ENCODE measurements around the gene COPG1. TPM values are rescaled to one million over a fixed set of nuclear protein-coding genes. Genes with fewer than 3 reads are reported as not detected.
"Not testable (repeated sequence)": the region's sequence is repeated elsewhere in the genome, so short reads cannot be mapped to it uniquely, and the experiment has no call there.

COPG1 gene
- total RNA-seq, 4 donors from 2014 or later: 55.6 to 89.1 (median 70.4) TPM

DNA sequence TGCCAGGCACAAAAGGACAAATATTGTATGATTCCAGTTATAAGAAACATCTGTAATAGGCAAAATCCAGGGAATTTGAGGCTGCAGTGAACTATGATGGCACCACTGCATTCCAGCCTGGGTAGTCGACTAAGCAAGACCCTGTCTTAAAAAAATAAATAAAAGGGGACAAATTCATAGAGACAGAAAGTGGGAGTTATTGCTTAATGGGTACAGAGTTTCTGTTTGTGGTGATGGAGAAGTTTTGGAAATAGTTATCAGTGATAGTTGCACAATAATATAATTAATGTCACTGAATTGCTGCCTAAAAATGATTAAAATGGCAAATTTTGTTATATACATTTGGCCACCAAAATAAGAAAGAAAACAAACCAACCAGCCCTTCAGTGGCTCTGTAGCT lies 38.1 kb upstream of the COPG1 start:
- H3K36me3 ChIP-seq: no peaks in the 10 kb centered on the region
- H3K27ac ChIP-seq (replicated peaks in 1 of 4): peak overlapping the region in 1 of 4 donors; percentile 27
- WGBS: 67% methylated on average over 1 of the region's 1 CpG
- intact Hi-C loops (cut with DNase I): no loop called here
- DNase-seq (ENCODE audit: extremely low spot score): no peak
- H3K4me1 ChIP-seq: peaks cover 10 to 30% (median 24%) of the 10 kb centered on the region in 4 donors
- H3K4me3 ChIP-seq: no peak overlapping the region
- TF ChIP-seq, protein P1, sequence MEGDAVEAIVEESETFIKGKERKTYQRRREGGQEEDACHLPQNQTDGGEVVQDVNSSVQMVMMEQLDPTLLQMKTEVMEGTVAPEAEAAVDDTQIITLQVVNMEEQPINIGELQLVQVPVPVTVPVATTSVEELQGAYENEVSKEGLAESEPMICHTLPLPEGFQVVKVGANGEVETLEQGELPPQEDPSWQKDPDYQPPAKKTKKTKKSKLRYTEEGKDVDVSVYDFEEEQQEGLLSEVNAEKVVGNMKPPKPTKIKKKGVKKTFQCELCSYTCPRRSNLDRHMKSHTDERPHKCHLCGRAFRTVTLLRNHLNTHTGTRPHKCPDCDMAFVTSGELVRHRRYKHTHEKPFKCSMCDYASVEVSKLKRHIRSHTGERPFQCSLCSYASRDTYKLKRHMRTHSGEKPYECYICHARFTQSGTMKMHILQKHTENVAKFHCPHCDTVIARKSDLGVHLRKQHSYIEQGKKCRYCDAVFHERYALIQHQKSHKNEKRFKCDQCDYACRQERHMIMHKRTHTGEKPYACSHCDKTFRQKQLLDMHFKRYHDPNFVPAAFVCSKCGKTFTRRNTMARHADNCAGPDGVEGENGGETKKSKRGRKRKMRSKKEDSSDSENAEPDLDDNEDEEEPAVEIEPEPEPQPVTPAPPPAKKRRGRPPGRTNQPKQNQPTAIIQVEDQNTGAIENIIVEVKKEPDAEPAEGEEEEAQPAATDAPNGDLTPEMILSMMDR (IDR thresholded peaks at IDR 0.05): no peak
- TF ChIP-seq POLR2AphosphoS5 (IDR thresholded peaks at IDR 0.05) (no peak), POLR2A (IDR thresholded peaks at IDR 0.05; ENCODE audit: low read depth) (no peak), EP300 (IDR thresholded peaks at IDR 0.05) (no peak)
- H3K9me3 ChIP-seq: no peaks in the 10 kb centered on the region
- no peaks in the 10 kb centered on the region for H3K27me3 ChIP-seq

DNA sequence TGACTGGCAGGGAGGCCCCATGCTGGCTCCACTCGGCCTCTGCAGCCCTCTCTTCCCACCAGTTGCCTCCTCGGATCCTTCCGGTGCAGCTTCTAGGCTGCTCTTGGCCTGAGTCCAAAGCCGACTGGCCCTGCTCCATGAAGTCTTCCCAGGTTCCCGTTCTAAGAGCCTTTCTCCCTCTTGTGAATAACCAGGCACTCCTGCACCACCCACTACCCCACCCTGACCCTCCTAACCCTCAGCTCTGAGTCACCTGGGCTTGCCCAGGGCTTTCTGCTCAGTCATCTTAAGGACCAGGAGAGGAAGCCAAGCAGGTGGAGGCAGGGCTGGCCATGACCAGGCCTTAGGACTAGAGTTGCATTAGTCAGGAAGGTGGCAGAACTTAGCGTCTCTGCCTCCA lies 37.6 kb upstream of the COPG1 start:
- intact Hi-C loops (cut with DNase I): no loop called here
- H3K9me3 ChIP-seq: no peaks in the 10 kb centered on the region
- 16% methylated on average over 6 of the region's 6 CpGs for WGBS
- H3K27me3 ChIP-seq: no peaks in the 10 kb centered on the region
- no peak overlapping the region for H3K4me3 ChIP-seq
- peaks cover 10 to 30% (median 24%) of the 10 kb centered on the region in 4 donors for H3K4me1 ChIP-seq
- TF ChIP-seq POLR2AphosphoS5 (IDR thresholded peaks at IDR 0.05) (peak in 1 of 2 donors; percentile 23), POLR2A (IDR thresholded peaks at IDR 0.05; ENCODE audit: low read depth) (no peak)
- TF ChIP-seq, protein P1 (IDR thresholded peaks at IDR 0.05): no peak
- no peaks in the 10 kb centered on the region for H3K36me3 ChIP-seq
- H3K27ac ChIP-seq (replicated peaks in 1 of 4): peak overlapping the region in 1 of 4 donors; percentile 27
- DNase-seq (ENCODE audit: extremely low spot score): no peak

DNA sequence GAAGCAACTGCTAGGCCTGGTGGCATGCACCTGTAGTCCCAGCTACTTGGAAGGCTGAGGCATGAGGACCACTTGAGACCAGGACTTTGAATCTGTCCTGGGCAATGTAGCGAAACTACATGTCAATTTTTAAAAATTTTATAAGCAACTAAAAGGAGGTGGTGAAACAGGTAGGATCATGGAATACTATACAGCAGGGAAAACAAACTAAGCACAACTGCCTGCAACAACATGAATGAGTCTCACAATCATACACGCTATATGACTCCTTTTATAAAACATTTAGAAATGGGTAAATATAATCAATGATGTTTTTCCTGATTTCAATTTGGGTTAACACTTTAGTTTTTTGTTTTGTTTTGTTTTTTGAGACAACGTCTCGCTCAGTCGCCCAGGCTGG lies 36.2 kb upstream of the COPG1 start:
- TF ChIP-seq POLR2AphosphoS5 (IDR thresholded peaks at IDR 0.05) (no peak), POLR2A (IDR thresholded peaks at IDR 0.05; ENCODE audit: low read depth) (no peak), EP300 (IDR thresholded peaks at IDR 0.05) (no peak)
- TF ChIP-seq, protein P1 (IDR thresholded peaks at IDR 0.05): no peak
- H3K27me3 ChIP-seq: no peaks in the 10 kb centered on the region

DNA sequence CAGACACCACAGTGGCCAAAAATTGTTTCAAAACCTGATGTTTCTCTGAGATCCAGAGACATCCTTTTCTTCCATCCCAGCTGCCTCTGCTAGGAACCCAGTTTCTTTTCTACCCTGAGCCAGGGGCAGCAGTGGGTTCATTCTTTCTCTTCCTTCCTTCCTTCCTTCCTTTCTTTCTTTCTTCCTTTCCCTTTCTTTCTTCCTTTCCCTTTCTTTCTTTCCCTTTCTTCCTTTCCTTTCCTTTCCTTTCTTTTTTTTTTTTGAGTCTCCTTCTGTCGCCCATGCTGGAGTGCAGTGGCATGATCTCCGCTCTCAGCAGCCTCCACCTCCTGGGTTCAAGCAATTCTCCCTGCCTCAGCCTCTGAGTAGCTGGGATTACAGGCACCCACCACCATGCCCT lies 30.7 kb upstream of the COPG1 start:
- Histone ChIP-seq H3K4me1 (no peaks in the 10 kb centered on the region), H3K9me3 (no peaks in the 10 kb centered on the region), H3K27me3 (no peaks in the 10 kb centered on the region), H3K4me3 (no peak overlapping the region), H3K27ac (replicated peaks in 1 of 4) (no peak overlapping the region), H3K36me3 (no peaks in the 10 kb centered on the region)
- intact Hi-C loops (cut with DNase I): no loop called here
- WGBS: 85% methylated on average over 2 of the region's 2 CpGs
- DNase-seq (ENCODE audit: extremely low spot score): no peak
- TF ChIP-seq EP300 (IDR thresholded peaks at IDR 0.05): no peak
- TF ChIP-seq POLR2AphosphoS5 (IDR thresholded peaks at IDR 0.05): no peak
- TF ChIP-seq, protein P1 (IDR thresholded peaks at IDR 0.05): no peak
- TF ChIP-seq POLR2A (IDR thresholded peaks at IDR 0.05; ENCODE audit: low read depth): no peak

More for the DNA sequence above, 36.2 kb upstream of the COPG1 start:
- Histone ChIP-seq H3K4me1 (peaks cover 10 to 21% (median 15%) of the 10 kb centered on the region in 4 donors), H3K9me3 (no peaks in the 10 kb centered on the region), H3K4me3 (no peak overlapping the region), H3K27ac (replicated peaks in 1 of 4) (no peak overlapping the region), H3K36me3 (no peaks in the 10 kb centered on the region)
- intact Hi-C loops (cut with DNase I): no loop called here
- 95% methylated on average over 5 of the region's 5 CpGs for WGBS
- no peak for DNase-seq (ENCODE audit: extremely low spot score)

DNA sequence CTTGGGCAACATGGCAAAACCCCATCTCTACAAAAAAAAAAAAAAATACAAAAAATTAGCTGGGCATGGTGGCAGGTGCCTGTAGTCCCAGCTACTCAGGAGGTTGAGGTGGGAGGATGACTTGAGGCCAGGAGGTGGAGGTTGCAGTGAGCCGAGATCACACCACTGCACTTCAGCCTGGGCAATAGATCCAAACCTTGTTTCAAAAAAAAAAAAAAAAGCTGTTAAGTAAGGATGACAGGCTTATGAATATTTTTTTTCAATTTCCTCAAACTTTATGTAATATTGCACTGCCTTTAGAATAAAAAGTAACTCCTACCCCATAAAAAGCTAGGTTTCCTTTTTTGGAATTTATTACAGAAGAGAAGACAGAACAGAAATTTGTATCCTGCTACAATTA lies 25.0 kb upstream of the COPG1 start:
- WGBS: 48% methylated on average over 1 of the region's 1 CpG
- intact Hi-C loops (cut with DNase I); DNase-seq (ENCODE audit: extremely low spot score); H3K27me3 ChIP-seq; H3K9me3 ChIP-seq; H3K36me3 ChIP-seq: not testable (repeated sequence)
- Histone ChIP-seq H3K4me1 (peaks cover 43 to 51% (median 49%) of the 10 kb centered on the region in 4 donors), H3K27ac (replicated peaks in 1 of 4) (peak overlapping the region; percentile 70 to 77 (median 76)), H3K4me3 (peak overlapping the region in 1 of 4 donors; percentile 13)
